Urothelium cell line (cell line): ENCODE results near the gene RHOH.
A peak's percentile ranks its signal among the peaks of the same experiment; 100 is the strongest.
"Not testable (repeated sequence)": the region's sequence is repeated elsewhere in the genome, so short reads cannot be mapped to it uniquely, and the experiment has no call there.

Source experiments
- DNase-seq: peaks from one replicate; pipeline ENCODE4 v3.0.0; 2011; ENCODE audit warnings: low spot score, mixed read lengths
- FAIRE-seq: peaks from 2 replicates; lab custom pipeline; 2011; peaks lifted over from hg19 to GRCh38; lab: Jason Lieb, UNC

RHOH gene

GRCh38 chr4:40290611-40291186 is 93.9 kb downstream of the RHOH start:
- DNase-seq, result peak; percentile 40
- not testable (repeated sequence) for FAIRE-seq

- FAIRE-seq (no peak), DNase-seq (no peak)
Measured at GRCh38 chr4:40292313-40292759, 95.5 kb downstream of the RHOH start.

GRCh38 chr4:40294339-40294738 is 97.5 kb downstream of the RHOH start:
- no peak for FAIRE-seq

GRCh38 chr4:40295030-40295429 is 98.2 kb downstream of the RHOH start:
- FAIRE-seq, result peak; percentile 99
- not testable (repeated sequence) for DNase-seq

More at GRCh38 chr4:40294339-40294738, 97.5 kb downstream of the RHOH start:
- no peak for DNase-seq

- DNase-seq (no peak), FAIRE-seq (no peak)
Measured at GRCh38 chr4:40295572-40295971, 98.7 kb downstream of the RHOH start.
